T-helper 2 cell treated with Interferon-gamma antibody and Interleukin-4, amounts not matched to agents 5 μg/mL and 100 μg/mL, for 36 hours (primary cell): Measurements from ENCODE around the gene RABGAP1L.
"Not testable (repeated sequence)": the region's sequence is repeated elsewhere in the genome, so short reads cannot be mapped to it uniquely, and the experiment has no call there.

Experiments
- DNase-seq: peaks from one replicate; pipeline ENCODE4 v3.0.0; 2021; ENCODE audit warnings: low spot score
- H3K27ac Mint-ChIP-seq: one replicate; pipeline ENCODE4 v1.8.0; 2021; ENCODE audit warnings: mild to moderate bottlenecking, mixed read lengths
- H3K27me3 Mint-ChIP-seq: one replicate; pipeline ENCODE4 v1.8.0; 2021; ENCODE audit warnings: low read depth, mixed read lengths
- H3K36me3 Mint-ChIP-seq: one replicate; pipeline ENCODE4 v1.8.0; 2021; ENCODE audit warnings: low read depth, mixed read lengths
- H3K4me1 Mint-ChIP-seq: one replicate; pipeline ENCODE4 v1.8.0; 2021; ENCODE audit warnings: low read depth, mixed read lengths
- H3K4me3 Mint-ChIP-seq: one replicate; pipeline ENCODE4 v1.8.0; 2022; ENCODE audit warnings: mild to moderate bottlenecking, moderate library complexity, mixed read lengths
- H3K9me3 Mint-ChIP-seq: one replicate; pipeline ENCODE4 v1.8.0; 2021; ENCODE audit warnings: mixed read lengths

The RABGAP1L gene

DNA sequence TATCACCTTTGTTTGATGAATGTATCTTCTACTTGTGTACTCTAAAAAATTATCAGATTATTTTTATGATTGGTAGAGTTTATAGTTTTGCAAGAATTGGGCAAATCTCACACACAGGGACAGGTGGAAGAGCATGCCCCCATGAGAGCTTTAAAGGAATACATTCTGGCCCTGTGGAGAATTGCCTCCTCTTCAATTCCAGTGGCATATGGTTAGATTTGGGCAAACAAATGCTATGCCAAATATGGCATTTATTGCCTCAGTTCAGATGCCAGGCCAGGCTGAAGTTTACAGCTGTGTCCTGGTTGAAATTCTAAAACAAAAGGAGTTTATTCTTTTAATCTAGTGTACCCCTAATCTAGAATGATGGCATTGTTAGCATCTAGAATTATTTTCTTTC is 678.1 kb downstream of the RABGAP1L start:
- H3K27ac Mint-ChIP-seq, result no peak overlapping the region
- no peaks in the 10 kb centered on the region for H3K27me3 Mint-ChIP-seq
- H3K9me3 Mint-ChIP-seq, result no peaks in the 10 kb centered on the region
- H3K4me1 Mint-ChIP-seq, result peaks cover 8% of the 10 kb centered on the region
- no peaks in the 10 kb centered on the region for H3K36me3 Mint-ChIP-seq
- no peak overlapping the region for H3K4me3 Mint-ChIP-seq
- DNase-seq, result no peak

DNA sequence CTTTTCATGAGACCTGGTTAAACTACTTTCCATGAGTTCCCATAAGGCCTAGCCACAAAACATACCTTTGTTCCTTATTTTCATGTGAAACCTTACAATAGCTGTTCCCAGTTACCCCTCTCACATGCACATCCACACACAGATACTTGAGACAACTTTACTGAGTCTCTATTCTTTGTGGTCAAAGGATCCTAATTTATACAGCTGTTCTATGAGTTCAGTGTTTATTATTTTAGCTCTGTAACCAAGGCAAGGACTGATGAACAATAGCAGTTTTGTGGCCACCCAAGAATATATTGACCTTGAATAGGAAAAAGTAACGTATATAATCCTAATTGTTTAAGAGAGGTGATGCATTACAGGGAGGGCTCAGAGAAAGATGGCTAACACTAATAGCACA is 679.9 kb downstream of the RABGAP1L start:
- Mint-ChIP-seq H3K27me3 (no peaks in the 10 kb centered on the region), H3K36me3 (no peaks in the 10 kb centered on the region), H3K4me3 (no peak overlapping the region), H3K9me3 (no peaks in the 10 kb centered on the region), H3K27ac (no peak overlapping the region), H3K4me1 (peaks cover 9% of the 10 kb centered on the region)
- no peak for DNase-seq

DNA sequence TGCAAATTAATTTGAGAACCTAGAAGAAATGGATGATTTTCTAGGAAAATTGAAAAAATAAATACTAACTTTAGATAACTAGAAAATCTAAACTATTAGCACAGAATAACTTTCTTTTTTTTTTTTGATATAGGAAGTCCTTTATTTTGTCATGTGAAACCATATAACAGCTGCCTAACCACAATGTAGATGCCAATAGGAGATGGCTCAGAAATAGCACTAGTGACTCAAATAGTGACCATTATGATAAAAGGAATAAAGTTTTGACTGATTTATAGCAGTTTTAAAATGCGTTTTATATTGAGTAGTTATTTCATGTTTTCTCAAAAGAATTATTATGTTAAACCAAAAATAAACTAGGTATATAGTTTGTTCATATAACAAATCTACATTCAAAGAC is 682.4 kb downstream of the RABGAP1L start:
- no peaks in the 10 kb centered on the region for H3K9me3 Mint-ChIP-seq
- DNase-seq, result no peak
- no peak overlapping the region for H3K27ac Mint-ChIP-seq
- no peaks in the 10 kb centered on the region for H3K27me3 Mint-ChIP-seq
- H3K36me3 Mint-ChIP-seq, result no peaks in the 10 kb centered on the region
- H3K4me1 Mint-ChIP-seq, result peaks cover 9% of the 10 kb centered on the region
- no peak overlapping the region for H3K4me3 Mint-ChIP-seq

DNA sequence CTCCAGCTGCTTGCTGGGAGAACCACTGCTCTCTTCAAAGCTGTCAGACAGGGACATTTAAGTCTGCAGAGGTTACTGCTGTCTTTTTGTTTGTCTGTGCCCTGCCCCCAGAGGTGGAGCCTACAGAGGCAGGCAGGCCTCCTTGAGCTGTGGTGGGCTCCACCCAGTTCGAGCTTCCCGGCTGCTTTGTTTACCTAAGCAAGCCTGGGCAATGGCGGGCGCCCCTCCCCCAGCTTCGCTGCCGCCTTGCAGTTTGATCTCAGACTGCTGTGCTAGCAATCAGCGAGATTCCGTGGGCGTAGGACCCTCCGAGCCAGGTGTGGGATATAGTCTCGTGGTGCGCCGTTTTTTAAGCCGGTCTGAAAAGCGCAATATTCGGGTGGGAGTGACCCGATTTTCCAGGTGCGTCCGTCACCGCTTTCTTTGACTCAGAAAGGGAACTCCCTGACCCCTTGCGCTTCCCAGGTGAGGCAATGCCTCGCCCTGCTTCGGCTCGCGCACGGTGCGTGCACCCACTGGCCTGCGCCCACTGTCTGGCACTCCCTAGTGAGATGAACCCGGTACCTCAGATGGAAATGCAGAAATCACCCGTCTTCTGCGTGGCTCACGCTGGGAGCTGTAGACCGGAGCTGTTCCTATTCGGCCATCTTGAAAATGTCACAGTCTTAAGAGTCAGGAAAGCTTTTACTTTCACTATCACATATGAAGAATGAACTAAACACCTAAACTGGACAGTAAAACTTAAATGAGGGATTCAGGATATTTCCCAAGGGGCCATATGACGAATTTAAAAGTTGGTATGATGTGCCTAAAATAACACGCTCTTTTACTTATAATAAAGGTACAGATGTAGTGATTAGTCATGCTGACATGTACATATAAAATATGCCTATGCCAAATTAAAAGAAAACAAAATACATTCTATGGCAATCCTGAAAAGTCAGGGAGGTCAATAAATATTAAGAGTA is 689.6 kb downstream of the RABGAP1L start:
- not testable (repeated sequence) for H3K36me3 Mint-ChIP-seq, H3K4me3 Mint-ChIP-seq, H3K9me3 Mint-ChIP-seq, H3K4me1 Mint-ChIP-seq, H3K27me3 Mint-ChIP-seq, DNase-seq
- H3K27ac Mint-ChIP-seq, result peak overlapping the region; percentile 10

DNA sequence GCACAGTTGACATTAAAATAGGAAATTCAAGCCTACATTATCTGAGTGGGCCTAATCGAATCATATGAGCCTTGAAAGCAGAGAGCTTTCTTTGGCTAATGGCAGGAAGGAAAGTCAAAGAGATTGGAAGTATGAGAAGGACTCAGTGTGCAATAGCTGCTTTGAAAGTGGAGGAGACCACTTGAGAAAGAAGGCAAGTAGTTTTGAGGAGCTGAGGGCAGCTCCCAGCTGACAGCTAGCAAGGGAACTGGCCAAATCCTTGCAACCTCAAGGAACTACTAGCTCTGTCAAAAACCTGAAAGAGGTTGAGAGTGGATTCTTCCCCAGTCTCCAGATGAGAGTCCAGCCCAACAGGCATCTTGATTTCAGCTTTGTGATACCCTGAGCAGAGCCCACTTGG is 691.4 kb downstream of the RABGAP1L start:
- Mint-ChIP-seq H3K27me3 (no peaks in the 10 kb centered on the region), H3K9me3 (no peaks in the 10 kb centered on the region), H3K36me3 (no peaks in the 10 kb centered on the region), H3K4me1 (no peaks in the 10 kb centered on the region), H3K27ac (no peak overlapping the region), H3K4me3 (no peak overlapping the region)
- no peak for DNase-seq

DNA sequence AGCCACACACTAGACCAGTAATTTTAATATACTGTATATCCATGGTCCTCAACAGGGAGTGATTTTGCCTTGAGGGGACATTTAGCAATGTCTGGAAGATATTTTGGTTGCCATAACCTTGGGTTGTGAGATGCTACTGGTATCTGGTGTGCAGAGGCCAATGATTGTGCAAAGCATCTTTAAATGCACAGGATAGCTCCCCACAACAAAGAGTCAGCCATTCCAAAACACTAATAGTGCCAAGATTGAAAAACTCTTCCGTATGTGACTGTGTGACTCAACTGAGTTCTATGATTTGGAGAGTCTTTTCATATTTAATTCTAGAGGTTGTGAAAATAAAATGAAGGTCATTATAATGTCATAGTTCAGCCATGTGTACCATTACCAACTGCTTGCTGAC is 699.0 kb downstream of the RABGAP1L start:
- no peak for DNase-seq
- H3K27me3 Mint-ChIP-seq, result no peaks in the 10 kb centered on the region
- H3K36me3 Mint-ChIP-seq, result peaks cover 2% of the 10 kb centered on the region
- H3K9me3 Mint-ChIP-seq, result no peaks in the 10 kb centered on the region
- no peak overlapping the region for H3K27ac Mint-ChIP-seq
- H3K4me3 Mint-ChIP-seq, result no peak overlapping the region
- H3K4me1 Mint-ChIP-seq, result no peaks in the 10 kb centered on the region

DNA sequence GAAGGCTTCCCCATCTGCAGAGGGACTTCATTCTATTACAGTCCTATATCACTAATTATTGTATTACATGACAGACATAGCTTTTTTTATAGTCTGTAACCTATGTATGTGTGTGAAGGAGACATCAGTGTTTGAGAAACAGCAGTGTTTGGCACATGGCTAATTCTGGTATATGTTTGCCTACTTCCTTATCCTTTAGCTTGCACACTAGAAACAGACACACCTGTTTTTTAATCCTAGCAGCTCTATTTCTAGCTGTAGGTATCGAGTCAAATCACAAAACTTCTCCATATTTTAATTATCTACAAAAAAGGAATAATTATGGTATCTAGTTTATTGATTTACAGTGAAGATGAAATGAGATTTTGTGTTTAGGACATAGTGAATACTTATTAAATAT is 711.0 kb downstream of the RABGAP1L start:
- H3K4me1 Mint-ChIP-seq, result peaks cover 8% of the 10 kb centered on the region
- peaks cover 15% of the 10 kb centered on the region for H3K9me3 Mint-ChIP-seq
- H3K27me3 Mint-ChIP-seq, result no peaks in the 10 kb centered on the region
- peaks cover 6% of the 10 kb centered on the region for H3K36me3 Mint-ChIP-seq
- no peak overlapping the region for H3K4me3 Mint-ChIP-seq
- no peak for DNase-seq
- H3K27ac Mint-ChIP-seq, result no peak overlapping the region

DNA sequence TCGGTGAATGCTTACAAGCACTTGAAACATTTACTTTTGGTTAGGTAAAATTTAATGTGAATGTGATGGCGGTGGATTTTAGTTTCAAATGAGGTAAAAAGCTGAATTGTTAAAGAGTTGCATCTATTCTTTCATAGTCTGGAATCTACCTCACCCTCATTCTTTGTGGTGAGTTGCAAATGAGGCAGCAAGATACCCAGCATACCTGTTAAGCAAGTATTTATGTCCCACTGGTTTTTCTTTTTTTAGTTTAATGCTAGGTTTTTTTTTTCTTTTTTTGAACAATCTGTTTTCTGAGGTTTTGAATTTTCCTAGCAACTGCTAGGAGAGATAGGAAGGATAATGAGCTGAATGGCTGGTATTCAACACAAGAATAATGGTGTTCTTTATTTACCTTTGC is 712.6 kb downstream of the RABGAP1L start:
- DNase-seq, result no peak
- Mint-ChIP-seq H3K4me1 (peaks cover 9% of the 10 kb centered on the region), H3K36me3 (peaks cover 6% of the 10 kb centered on the region), H3K4me3 (no peak overlapping the region), H3K27ac (no peak overlapping the region), H3K9me3 (peaks cover 15% of the 10 kb centered on the region), H3K27me3 (no peaks in the 10 kb centered on the region)

DNA sequence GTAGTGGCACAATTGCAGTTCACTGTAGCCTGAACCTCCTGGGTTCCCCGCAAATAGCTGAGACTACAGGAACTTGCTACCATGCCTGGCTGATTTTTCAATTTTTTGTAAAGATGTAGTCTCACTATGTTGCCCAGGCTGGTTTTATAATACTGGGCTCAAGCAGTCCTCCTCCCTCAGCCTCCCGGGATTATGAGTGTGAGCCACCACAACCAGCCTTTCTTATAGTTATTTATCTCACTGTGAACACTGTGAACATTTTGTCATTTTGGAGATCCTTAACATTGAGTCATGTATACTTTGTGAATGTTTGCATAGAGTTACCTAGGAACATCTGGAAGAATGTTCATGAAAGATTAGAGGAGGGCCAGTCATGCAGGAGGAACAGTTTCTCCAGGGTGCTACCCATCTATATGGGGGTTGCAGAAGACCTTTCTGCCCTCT is 713.3 kb downstream of the RABGAP1L start:
- H3K36me3 Mint-ChIP-seq, result peaks cover 6% of the 10 kb centered on the region
- H3K27me3 Mint-ChIP-seq, result no peaks in the 10 kb centered on the region
- H3K4me3 Mint-ChIP-seq, result no peak overlapping the region
- no peak for DNase-seq
- H3K27ac Mint-ChIP-seq, result no peak overlapping the region
- H3K9me3 Mint-ChIP-seq, result peaks cover 15% of the 10 kb centered on the region
- peaks cover 12% of the 10 kb centered on the region for H3K4me1 Mint-ChIP-seq

DNA sequence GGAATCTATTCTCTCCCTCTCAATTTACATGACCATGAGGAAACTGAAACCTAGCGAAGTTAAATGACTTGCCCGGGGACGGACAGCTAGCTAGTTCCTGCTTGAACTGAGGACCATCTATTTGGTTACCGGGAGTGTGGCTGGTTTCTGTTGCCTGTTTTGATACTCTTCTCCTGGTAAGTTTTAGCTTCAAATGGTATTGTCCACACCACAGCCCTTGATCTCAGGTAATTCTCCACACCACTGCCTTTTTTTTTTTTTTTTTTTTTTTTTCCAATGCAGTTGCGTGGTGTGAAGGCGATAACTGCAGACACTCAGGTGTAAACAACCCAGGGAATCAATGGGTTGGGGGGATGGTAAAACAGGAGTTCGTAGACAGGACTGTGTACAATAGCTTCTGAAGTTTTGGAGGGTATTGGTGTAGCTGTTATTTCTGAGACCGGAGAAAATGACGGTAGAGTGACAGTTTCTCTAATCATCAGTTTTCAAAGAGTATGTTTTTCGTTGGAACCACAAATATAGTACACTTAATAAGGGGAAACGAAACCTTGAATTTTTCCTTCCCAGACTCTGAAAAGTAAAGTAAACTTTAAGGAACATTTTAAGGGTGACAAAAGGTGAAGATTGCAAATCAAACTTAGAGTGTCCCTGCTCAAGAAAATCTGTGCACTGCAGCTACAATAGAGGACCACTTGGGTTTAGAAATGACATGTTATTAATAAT is 715.2 kb downstream of the RABGAP1L start:
- H3K27ac Mint-ChIP-seq, result no peak overlapping the region
- H3K4me1 Mint-ChIP-seq, result peaks cover 12% of the 10 kb centered on the region
- H3K27me3 Mint-ChIP-seq, result no peaks in the 10 kb centered on the region
- H3K4me3 Mint-ChIP-seq, result peak overlapping the region; percentile 54
- H3K36me3 Mint-ChIP-seq, result peaks cover 3% of the 10 kb centered on the region
- no peak for DNase-seq
- H3K9me3 Mint-ChIP-seq, result peaks cover 3% of the 10 kb centered on the region

DNA sequence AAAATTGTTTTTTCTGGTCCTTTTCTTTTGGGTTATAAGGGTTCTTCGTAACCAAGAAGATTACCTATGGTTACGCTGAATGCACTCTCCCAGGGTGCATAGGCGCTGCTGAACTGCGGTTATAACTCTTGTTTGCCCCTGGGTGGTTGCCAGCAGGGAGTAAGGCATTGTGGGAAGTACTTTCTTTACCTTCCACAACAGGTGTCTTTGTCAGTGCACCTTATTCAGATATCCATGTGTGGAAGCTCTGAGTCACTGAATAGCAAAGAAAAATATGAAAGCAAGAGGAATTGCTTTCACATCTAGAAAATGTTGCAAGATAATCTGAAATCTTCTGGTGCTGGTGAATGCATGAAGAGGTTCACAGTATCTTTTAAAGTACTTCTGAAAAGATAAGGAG is 716.0 kb downstream of the RABGAP1L start:
- no peak for DNase-seq
- Mint-ChIP-seq H3K36me3 (no peaks in the 10 kb centered on the region), H3K9me3 (no peaks in the 10 kb centered on the region), H3K27ac (no peak overlapping the region), H3K4me3 (peak overlapping the region; percentile 38), H3K27me3 (no peaks in the 10 kb centered on the region), H3K4me1 (peaks cover 12% of the 10 kb centered on the region)

DNA sequence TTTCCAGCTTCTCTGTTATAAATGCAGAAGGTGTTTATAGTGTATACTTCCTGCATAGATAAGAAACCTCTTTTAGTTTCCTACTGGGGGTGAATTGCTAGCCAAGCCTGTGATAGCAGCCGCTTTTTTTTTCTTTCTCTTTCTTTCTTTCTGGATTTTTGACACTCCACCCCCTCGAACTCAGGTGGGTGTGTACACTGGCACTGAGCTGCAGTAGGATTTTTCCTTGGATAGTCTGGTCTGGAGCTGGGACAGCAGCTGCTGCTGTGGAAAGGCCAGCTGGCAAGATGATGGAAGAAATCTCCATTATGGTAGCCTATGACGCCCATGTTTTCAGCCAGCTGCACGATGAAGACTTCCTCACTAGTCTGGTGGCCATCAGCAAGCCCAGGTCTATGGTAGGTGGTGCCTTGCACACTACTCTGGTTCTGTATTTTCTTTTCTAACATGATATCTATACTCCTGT is 717.9 kb downstream of the RABGAP1L start:
- Mint-ChIP-seq H3K4me1 (peaks cover 12% of the 10 kb centered on the region), H3K27ac (no peak overlapping the region), H3K4me3 (peak overlapping the region; percentile 44), H3K36me3 (no peaks in the 10 kb centered on the region), H3K9me3 (no peaks in the 10 kb centered on the region), H3K27me3 (no peaks in the 10 kb centered on the region)
- DNase-seq, result no peak

DNA sequence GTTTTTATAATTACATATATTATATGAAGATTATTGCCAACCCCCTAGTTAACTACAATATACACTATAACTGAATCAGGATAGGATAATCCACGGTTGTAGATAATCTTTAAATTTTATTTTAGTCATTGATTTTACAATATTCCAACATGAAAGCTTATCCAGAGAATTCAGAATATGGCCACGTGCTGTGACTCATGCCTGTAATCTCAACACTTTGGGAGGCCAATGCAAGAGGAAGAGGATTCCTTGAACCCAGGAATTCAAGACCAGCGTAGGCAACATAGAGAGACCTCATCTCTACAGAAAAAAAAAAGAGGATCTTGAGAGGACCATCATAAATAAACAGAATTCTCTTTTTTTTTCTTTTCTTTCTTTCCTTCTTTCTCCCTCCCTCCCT is 720.9 kb downstream of the RABGAP1L start:
- Mint-ChIP-seq H3K4me1 (peaks cover 5% of the 10 kb centered on the region), H3K36me3 (no peaks in the 10 kb centered on the region), H3K27me3 (no peaks in the 10 kb centered on the region), H3K9me3 (no peaks in the 10 kb centered on the region), H3K27ac (no peak overlapping the region), H3K4me3 (no peak overlapping the region)
- DNase-seq, result no peak

DNA sequence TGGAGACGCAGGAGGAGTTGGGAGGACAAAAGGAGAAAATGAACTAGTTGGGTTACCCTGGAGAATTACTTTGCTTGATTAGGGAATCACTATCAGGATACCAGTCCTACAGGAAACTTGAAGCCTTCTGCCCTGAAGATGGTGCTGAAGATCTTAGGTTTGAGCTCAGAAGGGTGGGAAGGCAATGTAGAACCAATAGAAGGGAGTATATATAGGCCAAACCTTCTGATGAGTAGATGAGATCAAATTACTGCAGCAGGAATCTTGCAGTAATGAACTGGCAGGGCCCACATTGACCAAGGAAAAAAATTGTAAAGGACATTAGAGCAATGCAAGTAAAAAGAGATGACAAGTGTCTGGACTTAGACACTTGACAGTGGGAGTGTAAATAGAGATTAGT is 724.1 kb downstream of the RABGAP1L start:
- Mint-ChIP-seq H3K4me3 (no peak overlapping the region), H3K27ac (no peak overlapping the region), H3K4me1 (no peaks in the 10 kb centered on the region), H3K27me3 (no peaks in the 10 kb centered on the region), H3K9me3 (no peaks in the 10 kb centered on the region), H3K36me3 (no peaks in the 10 kb centered on the region)
- DNase-seq, result no peak
